Measurements from ENCODE around the gene GOLGA8J. TPM values are rescaled to one million over a fixed set of nuclear protein-coding genes. Genes with fewer than 3 reads are reported as not detected.
"Not testable (repeated sequence)": the region's sequence is repeated elsewhere in the genome, so short reads cannot be mapped to it uniquely, and the experiment has no call there.

The GOLGA8J gene
- total RNA-seq, 1 donor from 2014 or later, result 0.22 TPM

DNA sequence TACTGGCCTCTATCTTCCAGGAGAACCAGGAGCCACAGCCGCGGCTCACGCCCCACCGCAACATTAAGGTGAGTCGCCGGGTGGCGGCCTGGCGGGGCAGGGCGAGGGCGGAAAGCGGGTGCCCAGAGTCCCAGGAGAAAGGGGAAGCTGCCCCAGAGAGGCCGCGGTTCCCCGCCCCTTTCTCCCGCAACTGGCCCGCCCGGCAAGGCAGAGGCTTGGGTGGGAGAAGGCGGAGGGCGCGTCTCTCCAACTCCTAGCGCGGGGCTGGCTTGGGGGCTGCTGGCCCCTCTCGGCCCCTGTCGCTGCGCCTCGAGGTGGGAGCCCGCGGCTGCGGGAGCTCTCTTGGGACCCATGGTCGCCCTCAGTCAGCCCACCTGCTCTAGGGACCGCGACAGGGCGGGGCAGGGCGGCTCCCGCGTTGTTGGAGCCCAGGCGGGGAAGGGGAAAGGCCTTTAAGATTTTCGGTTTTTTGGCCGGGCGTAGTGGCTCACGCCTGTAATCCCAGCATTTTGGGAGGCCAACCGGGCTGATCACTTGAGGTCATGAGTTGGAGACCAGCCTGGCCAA is 21.3 kb downstream of the GOLGA8J start:
- CTCF ChIA-PET; POLR2A ChIA-PET; intact Hi-C loops (cut with micrococcal nuclease); H3K4me1 Mint-ChIP-seq; H3K9me3 Mint-ChIP-seq; H3K4me3 Mint-ChIP-seq; H3K36me3 Mint-ChIP-seq (ENCODE audit: low read depth); H3K27ac Mint-ChIP-seq; DNase-seq; H3K27me3 Mint-ChIP-seq: not testable (repeated sequence)
- ATAC-seq (ENCODE audit: low read depth), result peak; percentile 82

- ATAC-seq (ENCODE audit: low read depth); DNase-seq; H3K4me3 Mint-ChIP-seq; CTCF ChIA-PET; H3K9me3 Mint-ChIP-seq; POLR2A ChIA-PET; H3K4me1 Mint-ChIP-seq; H3K27me3 Mint-ChIP-seq; H3K36me3 Mint-ChIP-seq (ENCODE audit: low read depth); H3K27ac Mint-ChIP-seq; intact Hi-C loops (cut with micrococcal nuclease): not testable (repeated sequence)
These were observed 27.8 kb downstream of the GOLGA8J start for GRCh38 chr15:30110591-30110990.

GRCh38 chr15:30130066-30130465 is 47.3 kb downstream of the GOLGA8J start:
- DNase-seq; H3K4me3 Mint-ChIP-seq; CTCF ChIA-PET; POLR2A ChIA-PET; H3K36me3 Mint-ChIP-seq (ENCODE audit: low read depth); H3K4me1 Mint-ChIP-seq; H3K27me3 Mint-ChIP-seq; H3K27ac Mint-ChIP-seq; ATAC-seq (ENCODE audit: low read depth); H3K9me3 Mint-ChIP-seq; intact Hi-C loops (cut with micrococcal nuclease): not testable (repeated sequence)

- H3K36me3 Mint-ChIP-seq (ENCODE audit: low read depth); DNase-seq; H3K27ac Mint-ChIP-seq; POLR2A ChIA-PET; H3K9me3 Mint-ChIP-seq; H3K4me3 Mint-ChIP-seq; CTCF ChIA-PET; H3K4me1 Mint-ChIP-seq; H3K27me3 Mint-ChIP-seq; ATAC-seq (ENCODE audit: low read depth); intact Hi-C loops (cut with micrococcal nuclease): not testable (repeated sequence)
These were observed 52.0 kb downstream of the GOLGA8J start, which contains the start of gene GOLGA8T for GRCh38 chr15:30134751-30135150. TSS of gene GOLGA8T (plus strand) at chr15:30135051. CDS start at chr15:30135149, 98 bp downstream.

Other genes with a start within 250 kb of the GOLGA8J start
- gene GOLGA8T, start 52.1 kb downstream of the GOLGA8J start, total RNA-seq, result not detected in 2 replicates

Data from activated B cell treated with CpG ODN at 0.5 μM for 24 hours (primary cell).